SK-N-SH (cell line): Measurements from ENCODE around the gene LRTM2. TPM values are rescaled to one million over a fixed set of nuclear protein-coding genes. Genes with fewer than 3 reads are reported as not detected.
A peak's percentile ranks its signal among the peaks of the same experiment; 100 is the strongest.

Experiments
- CTCF ChIA-PET: fragments of 300-600, 350-600 bp; formaldehyde crosslinking; extraction: SDS; loops from one replicate; lab custom pipeline; 2021; lab: Yijun Ruan, JAX
- POLR2A ChIA-PET: fragments of 350-600 bp; sonication (Branson Sonifier 250); formaldehyde crosslinking; extraction: SDS; loops from one replicate; lab custom pipeline; 2020; ENCODE audit warnings: antibody characterized with exemption, inconsistent platforms; lab: Yijun Ruan, JAX
- DNase-seq: peaks from one replicate; pipeline ENCODE4 v3.0.0; 2012
- H2AFZ ChIP-seq: fragments of 200-600 bp; sonication (generic); 2 replicates; pipeline ENCODE4 v1.8.1; 2016; ENCODE audit warnings: antibody characterized with exemption, mild to moderate bottlenecking, low read depth
- H3F3A ChIP-seq: fragments of 200-600 bp; sonication (generic); replicated peaks from 2 replicates; pipeline ENCODE3; 2016; ENCODE audit warnings: antibody characterized with exemption, mild to moderate bottlenecking; ENCODE audit not compliant: insufficient read depth
- H3K27ac ChIP-seq, 2 experiments: fragments of 200-500 bp in 1 of 2; fragments of 200-600 bp in 1 of 2; sonication (Bioruptor generic) in 1 of 2; sonication (generic), shearing (Covaris generic) in 1 of 2; 2 replicates each; pipeline versions ENCODE4 v1.5.1 to v1.6.1; 2014 to 2016; ENCODE audit warnings: low read depth in 2 of 2, inconsistent platforms in 1 of 2, low read length in 1 of 2, mild to moderate bottlenecking in 1 of 2, mixed read lengths in 1 of 2
- H3K27me3 ChIP-seq: fragments of 200-600 bp; sonication (generic), shearing (Covaris generic); 2 replicates; pipeline ENCODE4 v1.6.1; 2016; ENCODE audit warnings: mixed run types; ENCODE audit not compliant: insufficient read depth
- H3K36me3 ChIP-seq, 2 experiments: fragments of 200-500 bp in 1 of 2; fragments of 200-600 bp in 1 of 2; sonication (Bioruptor generic) in 1 of 2; sonication (generic) in 1 of 2; replicated peaks in 1 of 2; 2 replicates each; pipeline versions ENCODE3 to v1.5.1; 2014 to 2016; ENCODE audit warnings: low read length in 1 of 2, mild to moderate bottlenecking in 1 of 2; ENCODE audit not compliant: insufficient read depth in 2 of 2, control insufficient read depth in 1 of 2
- H3K4me1 ChIP-seq, 2 experiments: fragments of 200-500 bp in 1 of 2; fragments of 200-600 bp in 1 of 2; sonication (Bioruptor generic) in 1 of 2; sonication (generic), shearing (Covaris generic) in 1 of 2; 2 replicates each; pipeline versions ENCODE4 v1.5.1 to v1.6.1; 2014 to 2016; ENCODE audit warnings: low read depth in 1 of 2, low read length in 1 of 2, mixed run types in 1 of 2; ENCODE audit not compliant: insufficient read depth in 2 of 2, control insufficient read depth in 1 of 2
- H3K4me2 ChIP-seq: fragments of 200-600 bp; sonication (generic), shearing (Covaris generic); 2 replicates; pipeline ENCODE4 v1.6.1; 2017; ENCODE audit warnings: mixed run types
- H3K4me3 ChIP-seq, 2 experiments: fragments of 200-500 bp in 1 of 2; fragments of 200-600 bp in 1 of 2; sonication (Bioruptor generic) in 1 of 2; sonication (generic), shearing (Covaris generic) in 1 of 2; 2 replicates each; pipeline versions ENCODE4 v1.5.1 to v1.8.1; 2014 to 2016; ENCODE audit warnings: low read depth in 2 of 2, inconsistent platforms in 1 of 2, low read length in 1 of 2, mild to moderate bottlenecking in 1 of 2, mixed read lengths in 1 of 2, moderate library complexity in 1 of 2
- H3K79me2 ChIP-seq: fragments of 200-600 bp; sonication (generic); 2 replicates; pipeline ENCODE4 v1.8.1; 2017; ENCODE audit warnings: mild to moderate bottlenecking; ENCODE audit not compliant: insufficient read depth
- H3K9ac ChIP-seq: fragments of 200-600 bp; sonication (generic); 2 replicates; pipeline ENCODE4 v1.6.1; 2017; ENCODE audit warnings: mixed run types
- H3K9me2 ChIP-seq: fragments of 200-600 bp; sonication (generic); 2 replicates; pipeline ENCODE4 v1.6.1; 2017; ENCODE audit warnings: mixed run types
- H3K9me3 ChIP-seq: fragments of 200-600 bp; sonication (generic); 2 replicates; pipeline ENCODE4 v1.6.1; 2017; ENCODE audit warnings: mixed run types, mild to moderate bottlenecking, moderate library complexity
- H4K20me1 ChIP-seq: fragments of 200-600 bp; sonication (generic); 2 replicates; pipeline ENCODE4 v1.6.1; 2017; ENCODE audit warnings: mild to moderate bottlenecking, mixed run types; ENCODE audit not compliant: insufficient read depth
- EP300 ChIP-seq, 2 experiments: IDR thresholded peaks; 2 replicates each; pipeline versions ENCODE4 v1.4.0 to v1.6.1; 2012; ENCODE audit warnings: borderline replicate concordance in 1 of 2, low read depth in 1 of 2, low read length in 1 of 2
- FOSL2 ChIP-seq: IDR thresholded peaks from 2 replicates; pipeline ENCODE4 v1.4.0; 2012; ENCODE audit warnings: low read depth, mild to moderate bottlenecking, moderate library complexity, borderline replicate concordance
- JUND ChIP-seq: IDR thresholded peaks from 2 replicates; pipeline ENCODE4 v1.4.0; 2012
- MXI1 ChIP-seq: IDR thresholded peaks from 2 replicates; pipeline ENCODE4 v1.6.1; 2012; ENCODE audit warnings: mild to moderate bottlenecking, low read depth, low read length, improper control_type of control experiment
- NFIC ChIP-seq: IDR thresholded peaks from 2 replicates; pipeline ENCODE4 v1.4.0; 2012; ENCODE audit warnings: borderline replicate concordance
- POLR2AphosphoS5 ChIP-seq: IDR thresholded peaks from 2 replicates; pipeline ENCODE4 v1.6.1; 2012; ENCODE audit warnings: low read depth, low read length
- RXRA ChIP-seq: IDR thresholded peaks from 2 replicates; pipeline ENCODE4 v1.4.0; 2012; ENCODE audit warnings: low read depth, mild to moderate bottlenecking, borderline replicate concordance
- SIN3A ChIP-seq: IDR thresholded peaks from 2 replicates; pipeline ENCODE4 v1.6.1; 2012; ENCODE audit warnings: low read depth, mild to moderate bottlenecking, low read length, moderate library complexity, borderline replicate concordance
- TCF12 ChIP-seq: IDR thresholded peaks from 2 replicates; pipeline ENCODE4 v1.4.0; 2012
- TEAD4 ChIP-seq: IDR thresholded peaks from 2 replicates; pipeline ENCODE4 v1.4.0; 2012; ENCODE audit warnings: mild to moderate bottlenecking, borderline replicate concordance; ENCODE audit not compliant: insufficient read depth
- WGBS: methylation state at CpG from one replicate; pipeline ENCODE4 v1.1.6; 2017; ENCODE audit warnings: low lambda C conversion rate; 5-methylcytosine and 5-hydroxymethylcytosine counted together
- polyA plus RNA-seq, 3 experiments: library from polyadenylated mRNA; depleted of rRNA; stranded (reverse); fragments of >200 nt; gene quantifications; 2 replicates each; pipeline ENCODE4 v1.2.3, GENCODE V29; 2012
- TF ChIP-seq, protein P1 (sequence below): fragments of 150-350 bp; IDR thresholded peaks from 2 replicates; pipeline ENCODE4 v1.6.1; 2016; ENCODE audit warnings: mild to moderate bottlenecking, low read depth, low read length
- TF ChIP-seq, protein P2 (sequence below): IDR thresholded peaks from 2 replicates; pipeline ENCODE4 v1.4.0; 2012; ENCODE audit warnings: low read depth, borderline replicate concordance
- TF ChIP-seq, protein P3 (sequence below): fragments of 200-600 bp; sonication (generic); IDR thresholded peaks from 2 replicates; pipeline ENCODE4 v1.6.1; 2017; ENCODE audit warnings: antibody characterized with exemption, mild to moderate bottlenecking, moderate library complexity
- TF ChIP-seq, protein P4 (sequence below): IDR thresholded peaks from 2 replicates; pipeline ENCODE4 v1.4.0; 2012; ENCODE audit warnings: low read depth
- TF ChIP-seq, protein P5 (sequence below): IDR thresholded peaks from 2 replicates; pipeline ENCODE4; 2012

The LRTM2 gene
- polyA plus RNA-seq, 1 of the 3 experiments (the other 2 are of a cell fraction): not detected

DNA sequence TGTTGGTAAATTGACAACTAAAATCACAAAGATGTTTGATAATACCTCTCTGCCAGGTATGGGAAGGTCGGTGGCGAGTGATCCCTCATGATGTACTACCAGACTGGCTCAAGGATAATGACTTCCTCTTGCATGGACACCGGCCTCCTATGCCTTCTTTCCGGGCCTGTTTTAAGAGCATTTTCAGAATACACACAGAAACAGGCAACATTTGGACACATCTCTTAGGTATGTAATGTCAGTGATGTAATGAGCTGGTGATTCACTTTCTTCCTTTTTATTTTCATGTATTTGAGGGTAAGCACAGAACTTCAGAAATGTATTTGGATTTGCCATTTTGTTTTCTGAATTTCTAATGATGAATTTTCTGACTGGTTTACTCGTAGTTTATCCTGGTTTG lies 42.6 kb upstream of the LRTM2 start:
- POLR2A ChIA-PET: no interaction called here

More for the DNA sequence above, 42.6 kb upstream of the LRTM2 start:
- no peaks in the 10 kb centered on the region for H3K9me2 ChIP-seq
- H3K4me2 ChIP-seq: peak overlapping the region; percentile 63
- H3K4me3 ChIP-seq: 0 out of 4 replicates have a peak overlapping the region, but pooled peaks of 1 of the 2 experiments have one; percentile 8
- WGBS: 43% methylated on average over 5 of the region's 5 CpGs
- peaks cover 25% of the 10 kb centered on the region for H3K79me2 ChIP-seq
- peaks cover 7 to 21% of the 10 kb centered on the region in 2 experiments for H3K36me3 ChIP-seq
- peak overlapping the region in 1 of 2 experiments; percentile 76; a peak in 2 of 4 replicates for H3K27ac ChIP-seq
- TF ChIP-seq, protein P1, sequence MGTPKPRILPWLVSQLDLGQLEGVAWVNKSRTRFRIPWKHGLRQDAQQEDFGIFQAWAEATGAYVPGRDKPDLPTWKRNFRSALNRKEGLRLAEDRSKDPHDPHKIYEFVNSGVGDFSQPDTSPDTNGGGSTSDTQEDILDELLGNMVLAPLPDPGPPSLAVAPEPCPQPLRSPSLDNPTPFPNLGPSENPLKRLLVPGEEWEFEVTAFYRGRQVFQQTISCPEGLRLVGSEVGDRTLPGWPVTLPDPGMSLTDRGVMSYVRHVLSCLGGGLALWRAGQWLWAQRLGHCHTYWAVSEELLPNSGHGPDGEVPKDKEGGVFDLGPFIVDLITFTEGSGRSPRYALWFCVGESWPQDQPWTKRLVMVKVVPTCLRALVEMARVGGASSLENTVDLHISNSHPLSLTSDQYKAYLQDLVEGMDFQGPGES: no peak
- TF ChIP-seq, protein P2, sequence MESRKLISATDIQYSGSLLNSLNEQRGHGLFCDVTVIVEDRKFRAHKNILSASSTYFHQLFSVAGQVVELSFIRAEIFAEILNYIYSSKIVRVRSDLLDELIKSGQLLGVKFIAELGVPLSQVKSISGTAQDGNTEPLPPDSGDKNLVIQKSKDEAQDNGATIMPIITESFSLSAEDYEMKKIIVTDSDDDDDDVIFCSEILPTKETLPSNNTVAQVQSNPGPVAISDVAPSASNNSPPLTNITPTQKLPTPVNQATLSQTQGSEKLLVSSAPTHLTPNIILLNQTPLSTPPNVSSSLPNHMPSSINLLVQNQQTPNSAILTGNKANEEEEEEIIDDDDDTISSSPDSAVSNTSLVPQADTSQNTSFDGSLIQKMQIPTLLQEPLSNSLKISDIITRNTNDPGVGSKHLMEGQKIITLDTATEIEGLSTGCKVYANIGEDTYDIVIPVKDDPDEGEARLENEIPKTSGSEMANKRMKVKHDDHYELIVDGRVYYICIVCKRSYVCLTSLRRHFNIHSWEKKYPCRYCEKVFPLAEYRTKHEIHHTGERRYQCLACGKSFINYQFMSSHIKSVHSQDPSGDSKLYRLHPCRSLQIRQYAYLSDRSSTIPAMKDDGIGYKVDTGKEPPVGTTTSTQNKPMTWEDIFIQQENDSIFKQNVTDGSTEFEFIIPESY: no peak
- TF ChIP-seq FOSL2 (peak; percentile 85), MXI1 (no peak), EP300 (IDR thresholded peaks at IDR 0.05; ENCODE audit: borderline replicate concordance in 1 of 2, low read depth in 1 of 2, low read length in 1 of 2) (0 out of 4 replicates have a peak, but pooled peaks of 1 of the 2 experiments have one; percentile 17), RXRA (no peak), POLR2AphosphoS5 (no peak), JUND (peak; percentile 72), TEAD4 (no peak), NFIC (peak; percentile 31; the same call in 1 of the 2 replicates), TCF12 (peak; percentile 33), SIN3A (no peak)
- TF ChIP-seq, protein P3, sequence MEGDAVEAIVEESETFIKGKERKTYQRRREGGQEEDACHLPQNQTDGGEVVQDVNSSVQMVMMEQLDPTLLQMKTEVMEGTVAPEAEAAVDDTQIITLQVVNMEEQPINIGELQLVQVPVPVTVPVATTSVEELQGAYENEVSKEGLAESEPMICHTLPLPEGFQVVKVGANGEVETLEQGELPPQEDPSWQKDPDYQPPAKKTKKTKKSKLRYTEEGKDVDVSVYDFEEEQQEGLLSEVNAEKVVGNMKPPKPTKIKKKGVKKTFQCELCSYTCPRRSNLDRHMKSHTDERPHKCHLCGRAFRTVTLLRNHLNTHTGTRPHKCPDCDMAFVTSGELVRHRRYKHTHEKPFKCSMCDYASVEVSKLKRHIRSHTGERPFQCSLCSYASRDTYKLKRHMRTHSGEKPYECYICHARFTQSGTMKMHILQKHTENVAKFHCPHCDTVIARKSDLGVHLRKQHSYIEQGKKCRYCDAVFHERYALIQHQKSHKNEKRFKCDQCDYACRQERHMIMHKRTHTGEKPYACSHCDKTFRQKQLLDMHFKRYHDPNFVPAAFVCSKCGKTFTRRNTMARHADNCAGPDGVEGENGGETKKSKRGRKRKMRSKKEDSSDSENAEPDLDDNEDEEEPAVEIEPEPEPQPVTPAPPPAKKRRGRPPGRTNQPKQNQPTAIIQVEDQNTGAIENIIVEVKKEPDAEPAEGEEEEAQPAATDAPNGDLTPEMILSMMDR: no peak
- TF ChIP-seq, protein P4, sequence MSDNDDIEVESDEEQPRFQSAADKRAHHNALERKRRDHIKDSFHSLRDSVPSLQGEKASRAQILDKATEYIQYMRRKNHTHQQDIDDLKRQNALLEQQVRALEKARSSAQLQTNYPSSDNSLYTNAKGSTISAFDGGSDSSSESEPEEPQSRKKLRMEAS: 0 out of 2 replicates have a peak, but pooled peaks have one; percentile 41
- TF ChIP-seq, protein P5, sequence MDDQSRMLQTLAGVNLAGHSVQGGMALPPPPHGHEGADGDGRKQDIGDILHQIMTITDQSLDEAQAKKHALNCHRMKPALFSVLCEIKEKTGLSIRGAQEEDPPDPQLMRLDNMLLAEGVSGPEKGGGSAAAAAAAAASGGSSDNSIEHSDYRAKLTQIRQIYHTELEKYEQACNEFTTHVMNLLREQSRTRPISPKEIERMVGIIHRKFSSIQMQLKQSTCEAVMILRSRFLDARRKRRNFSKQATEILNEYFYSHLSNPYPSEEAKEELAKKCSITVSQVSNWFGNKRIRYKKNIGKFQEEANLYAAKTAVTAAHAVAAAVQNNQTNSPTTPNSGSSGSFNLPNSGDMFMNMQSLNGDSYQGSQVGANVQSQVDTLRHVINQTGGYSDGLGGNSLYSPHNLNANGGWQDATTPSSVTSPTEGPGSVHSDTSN: peak; percentile 43; the same call in 1 of the 2 replicates
- CTCF ChIA-PET: interaction anchor here (5.9 kb wide), 1 partner anchor 14 kb away, joined by 38 read pairs; no protein-coding TSS in a partner anchor
- no peaks in the 10 kb centered on the region for H3K9me3 ChIP-seq
- no peak overlapping the region for H2AFZ ChIP-seq
- H3K4me1 ChIP-seq: peaks cover 16 to 56% of the 10 kb centered on the region in 2 experiments
- H3K9ac ChIP-seq: peak overlapping the region; percentile 33; the same call in 1 of the 2 replicates
- H3F3A ChIP-seq: peaks cover 36% of the 10 kb centered on the region
- no peaks in the 10 kb centered on the region for H4K20me1 ChIP-seq
- no peak for DNase-seq
- no peaks in the 10 kb centered on the region for H3K27me3 ChIP-seq
